ENCODE measurements around the gene PRDM11. TPM values are rescaled to one million over a fixed set of nuclear protein-coding genes. Genes with fewer than 3 reads are reported as not detected.

Gene PRDM11
- total RNA-seq, 4 donors from 2014 or later = 29.5 to 43.2 (median 33.5) TPM

DNA sequence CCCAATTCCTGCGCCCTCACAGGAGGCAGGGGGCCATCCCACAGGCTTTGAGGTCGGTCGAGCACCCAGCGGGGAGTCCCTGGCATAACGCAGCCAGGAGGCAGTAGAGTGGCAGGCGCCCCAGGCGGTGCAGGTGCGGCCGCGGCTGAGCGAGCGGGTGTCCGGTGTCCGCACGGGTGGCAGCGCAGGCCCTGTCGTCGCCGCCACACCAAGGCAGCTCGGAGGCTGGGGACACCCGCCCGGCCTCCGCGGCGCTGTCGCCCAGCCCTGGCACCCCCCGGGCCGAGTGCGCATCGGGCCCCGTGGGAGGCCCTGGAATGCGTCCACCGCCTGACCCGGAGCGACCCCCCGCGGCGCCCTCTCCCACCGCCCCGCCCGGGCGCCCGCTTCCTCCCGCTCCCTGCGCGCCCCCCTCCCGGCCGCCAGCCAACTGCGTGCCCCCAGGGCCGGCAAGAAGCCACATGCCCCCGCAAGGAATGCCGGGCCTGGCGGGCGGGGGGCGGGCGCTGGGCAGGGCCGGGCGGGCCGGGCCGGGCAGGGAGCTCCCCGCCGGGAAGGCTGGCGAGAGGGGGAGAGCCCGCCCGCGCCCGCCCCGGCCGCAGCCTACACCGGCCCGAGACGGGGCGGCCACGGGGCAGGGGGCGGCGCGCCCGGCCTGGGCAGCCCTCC, 33.9 kb downstream of the PRDM11 start:
- intact Hi-C loops (cut with DNase I) = loop anchor here (2.0 to 5.0 kb wide), 2 partner anchors 34 to 112 kb away; partner anchors contain the start of gene PRDM11
- no peaks in the 10 kb centered on the region for H3K27me3 ChIP-seq
- TF ChIP-seq POLR2A (IDR thresholded peaks at IDR 0.05; ENCODE audit: low read depth) (no peak), EP300 (IDR thresholded peaks at IDR 0.05) (no peak), POLR2AphosphoS5 (IDR thresholded peaks at IDR 0.05) (peak; percentile 30 to 32), CTCF (IDR thresholded peaks at IDR 0.05) (peak; percentile 61 to 67 (median 62))
- no peaks in the 10 kb centered on the region for H3K9me3 ChIP-seq
- H3K4me1 ChIP-seq = peaks cover 36 to 63% (median 46%) of the 10 kb centered on the region in 4 donors
- H3K4me3 ChIP-seq = peak overlapping the region; percentile 64 to 77 (median 73)
- 17% methylated on average over 6 of the region's 78 CpGs for WGBS
- H3K27ac ChIP-seq (replicated peaks in 1 of 4) = peak overlapping the region; percentile 84 to 90 (median 89)
- H3K36me3 ChIP-seq = peaks cover 0 to 23% (median 22%) of the 10 kb centered on the region in 4 donors
- DNase-seq (ENCODE audit: extremely low spot score) = no peak

DNA sequence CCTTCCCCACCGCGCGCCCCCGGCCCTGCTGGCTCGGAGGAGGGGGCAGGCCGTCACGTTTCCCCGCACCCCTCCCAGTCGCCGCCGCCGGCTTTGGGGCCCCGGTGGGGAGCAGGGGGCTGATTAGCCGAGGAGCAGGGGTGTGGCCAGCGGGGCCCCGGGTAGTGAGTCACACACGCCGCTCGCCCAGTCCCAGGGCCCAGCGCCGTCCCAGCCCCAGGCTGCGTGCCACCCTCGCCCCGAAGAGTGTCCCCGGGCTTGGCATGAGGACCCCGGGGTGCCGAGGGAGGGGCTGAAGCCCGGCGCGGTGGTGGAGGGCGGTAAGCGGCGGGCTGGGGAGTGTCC, 34.4 kb downstream of the PRDM11 start:
- peaks cover 36 to 63% (median 46%) of the 10 kb centered on the region in 4 donors for H3K4me1 ChIP-seq
- WGBS = no CpG with 5 or more reads among the region's 33 CpGs

DNA sequence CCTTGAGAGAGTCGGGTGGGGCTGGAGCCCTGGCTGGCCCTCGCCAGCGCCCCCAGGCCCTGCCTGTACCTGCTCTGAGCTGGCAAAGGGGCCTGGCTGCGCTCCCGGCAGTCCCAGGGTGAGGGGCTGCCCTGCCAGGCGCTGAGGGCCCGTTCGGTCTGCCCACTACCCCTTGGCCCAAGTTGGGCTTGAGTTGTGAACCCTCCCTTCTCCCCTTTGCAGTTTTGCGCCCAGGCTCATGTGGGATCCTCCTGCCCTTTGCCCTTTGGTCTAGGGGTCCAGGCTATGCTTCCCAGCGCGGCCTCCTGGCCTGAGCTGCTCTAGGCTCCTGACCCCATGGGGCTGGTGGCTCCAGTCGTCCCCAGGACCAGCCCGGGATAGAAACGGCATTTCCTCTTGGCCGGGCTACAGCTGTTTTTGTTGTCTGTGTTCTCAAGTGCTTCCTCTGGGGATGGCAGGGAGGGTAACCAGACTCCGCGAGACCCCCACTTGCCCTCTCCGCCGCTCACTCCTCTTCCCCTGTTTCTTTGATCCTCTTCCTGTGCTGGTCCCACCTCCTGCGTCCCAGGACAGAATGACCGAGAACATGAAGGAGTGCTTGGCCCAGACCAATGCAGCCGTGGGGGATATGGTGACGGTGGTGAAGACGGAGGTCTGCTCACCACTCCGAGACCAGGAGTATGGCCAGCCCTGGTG, 34.9 kb downstream of the PRDM11 start:
- Histone ChIP-seq H3K27me3 (no peaks in the 10 kb centered on the region), H3K36me3 (peaks cover 0 to 34% (median 32%) of the 10 kb centered on the region in 4 donors), H3K4me1 (peaks cover 36 to 63% (median 46%) of the 10 kb centered on the region in 4 donors), H3K4me3 (peak overlapping the region; percentile 64 to 77 (median 73)), H3K27ac (replicated peaks in 1 of 4) (peak overlapping the region; percentile 84 to 90 (median 89)), H3K9me3 (no peaks in the 10 kb centered on the region)
- no peak for TF ChIP-seq EP300 (IDR thresholded peaks at IDR 0.05)
- TF ChIP-seq POLR2A (IDR thresholded peaks at IDR 0.05; ENCODE audit: low read depth) = no peak
- no peak for TF ChIP-seq CTCF (IDR thresholded peaks at IDR 0.05)
- TF ChIP-seq POLR2AphosphoS5 (IDR thresholded peaks at IDR 0.05) = no peak
- intact Hi-C loops (cut with DNase I) = loop anchor here (2.0 to 5.0 kb wide), 2 partner anchors 35 to 111 kb away; partner anchors contain the start of gene PRDM11
- WGBS = 49% methylated on average over 20 of the region's 25 CpGs
- no peak for DNase-seq (ENCODE audit: extremely low spot score)

More for the DNA sequence above, 34.4 kb downstream of the PRDM11 start:
- Histone ChIP-seq H3K4me3 (peak overlapping the region; percentile 64 to 77 (median 73)), H3K36me3 (peaks cover 0 to 28% (median 27%) of the 10 kb centered on the region in 4 donors), H3K27me3 (no peaks in the 10 kb centered on the region), H3K9me3 (no peaks in the 10 kb centered on the region), H3K27ac (replicated peaks in 1 of 4) (peak overlapping the region; percentile 84 to 90 (median 89))
- DNase-seq (ENCODE audit: extremely low spot score) = no peak
- TF ChIP-seq CTCF (IDR thresholded peaks at IDR 0.05) = no peak
- TF ChIP-seq POLR2AphosphoS5 (IDR thresholded peaks at IDR 0.05) = peak; percentile 12 to 82
- intact Hi-C loops (cut with DNase I) = loop anchor here (2.0 to 5.0 kb wide), 2 partner anchors 34 to 111 kb away; partner anchors contain the start of gene PRDM11

DNA sequence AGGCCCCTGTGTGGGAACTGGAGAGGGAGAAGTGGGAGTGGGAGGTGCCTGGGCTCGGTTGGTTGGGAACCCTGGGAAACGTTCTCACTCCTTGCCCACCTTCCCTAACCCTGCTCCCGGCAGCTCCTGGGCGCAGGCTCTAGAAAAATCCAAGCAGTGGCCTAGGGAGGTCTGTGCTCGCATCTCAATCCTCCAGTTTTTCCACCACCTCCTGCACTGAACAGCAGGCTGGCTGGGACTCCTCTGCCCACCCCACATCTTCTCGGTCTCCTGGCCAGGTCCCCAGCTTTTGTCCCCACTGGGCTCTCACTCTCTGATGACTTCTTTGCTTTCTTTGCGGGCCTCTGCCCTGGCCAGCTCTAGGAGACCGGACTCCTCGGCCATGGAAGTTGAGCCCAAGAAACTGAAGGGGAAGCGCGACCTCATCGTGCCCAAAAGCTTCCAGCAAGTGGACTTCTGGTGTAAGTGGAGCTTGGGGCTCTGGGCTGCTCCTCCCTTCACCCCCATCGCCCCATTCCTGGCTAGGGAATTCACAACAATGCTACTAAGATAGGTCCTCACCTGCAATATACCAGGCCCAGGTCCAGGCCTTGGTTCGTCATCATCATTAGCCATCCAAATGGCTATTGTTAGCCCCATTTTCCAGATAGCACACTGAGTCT, 35.6 kb downstream of the PRDM11 start:
- no peaks in the 10 kb centered on the region for H3K9me3 ChIP-seq
- no peak for DNase-seq (ENCODE audit: extremely low spot score)
- intact Hi-C loops (cut with DNase I) = loop anchor here (2.0 to 5.0 kb wide), 2 partner anchors 35 to 110 kb away; partner anchors contain the start of gene PRDM11

More for the DNA sequence above, 35.6 kb downstream of the PRDM11 start:
- peak overlapping the region in 3 of 4 donors; percentile 64 to 77 (median 77) for H3K4me3 ChIP-seq
- no peaks in the 10 kb centered on the region for H3K27me3 ChIP-seq
- WGBS = 94% methylated on average over 14 of the region's 14 CpGs
- TF ChIP-seq POLR2AphosphoS5 (IDR thresholded peaks at IDR 0.05) = no peak
- no peak for TF ChIP-seq POLR2A (IDR thresholded peaks at IDR 0.05; ENCODE audit: low read depth)
- no peak for TF ChIP-seq CTCF (IDR thresholded peaks at IDR 0.05)
- no peak for TF ChIP-seq EP300 (IDR thresholded peaks at IDR 0.05)
- H3K36me3 ChIP-seq = peaks cover 0 to 40% (median 38%) of the 10 kb centered on the region in 4 donors
- peaks cover 36 to 59% (median 43%) of the 10 kb centered on the region in 4 donors for H3K4me1 ChIP-seq
- peak overlapping the region; percentile 84 to 90 (median 89) for H3K27ac ChIP-seq (replicated peaks in 1 of 4)
